Peyer's patch (tissue), 4 donors: ENCODE measurements around the gene DCLK1.

ENCODE experiments used
- CTCF ChIP-seq, 6 experiments: fragments of 450-650 bp in 4 of 6; fragments of 200-600 bp in 2 of 6; sonication (generic) in 1 of 6; IDR thresholded peaks; one replicate each; pipeline ENCODE4 v1.5.1; 2017 to 2019; ENCODE audit warnings: antibody characterized with exemption in 6 of 6, mild to moderate bottlenecking in 3 of 6, moderate library complexity in 1 of 6
- POLR2A ChIP-seq, 2 donors: fragments of 450-650 bp; IDR thresholded peaks; one replicate each; pipeline ENCODE4 v1.5.1; 2017; ENCODE audit warnings: antibody characterized with exemption in 2 of 2, mild to moderate bottlenecking in 2 of 2, moderate library complexity in 2 of 2

GRCh38 chr13:36090592-36090991 lies 40.6 kb downstream of the DCLK1 start:
- TF ChIP-seq CTCF (IDR thresholded peaks at IDR 0.05) (no peak), POLR2A (IDR thresholded peaks at IDR 0.05) (no peak)
